ENCODE measurements around the gene GABRG3. TPM values are rescaled to one million over a fixed set of nuclear protein-coding genes. Genes with fewer than 3 reads are reported as not detected.

The GABRG3 gene
- total and polyA plus RNA-seq, 5 donors = under 0.01 TPM; not detected in 4

- Histone ChIP-seq H3K4me3 (ENCODE audit: low read length) (no peak overlapping the region), H3K27me3 (ENCODE audit: control insufficient read depth, insufficient read depth) (no peaks in the 10 kb centered on the region), H3K9me3 (ENCODE audit: control insufficient read depth, low read length) (peaks cover under 1% of the 10 kb centered on the region), H3K4me1 (ENCODE audit: control insufficient read depth, insufficient read depth, low read length) (no peaks in the 10 kb centered on the region), H3K27ac (ENCODE audit: low read length) (no peak overlapping the region)
- DNase-seq = no peak
- ATAC-seq = no peak
- intact Hi-C loops (cut with DNase I) = no loop called here
- WGBS = 85% methylated on average over 9 of the region's 9 CpGs
Measured at GRCh38 chr15:27062951-27063350, 92.0 kb downstream of the GABRG3 start.

GRCh38 chr15:27064080-27064479, 93.1 kb downstream of the GABRG3 start:
- no peak overlapping the region for H3K27ac ChIP-seq (ENCODE audit: low read length)
- intact Hi-C loops (cut with DNase I) = no loop called here
- no peak overlapping the region for H3K4me3 ChIP-seq (ENCODE audit: low read length)
- H3K4me1 ChIP-seq (ENCODE audit: control insufficient read depth, insufficient read depth, low read length) = no peaks in the 10 kb centered on the region
- no peaks in the 10 kb centered on the region for H3K27me3 ChIP-seq (ENCODE audit: control insufficient read depth, insufficient read depth)
- no peak for DNase-seq
- ATAC-seq = no peak
- 93% methylated on average over 12 of the region's 12 CpGs for WGBS
- peaks cover 9% of the 10 kb centered on the region for H3K9me3 ChIP-seq (ENCODE audit: control insufficient read depth, low read length)

- H3K27ac ChIP-seq (ENCODE audit: low read length) = no peak overlapping the region
- peaks cover 9% of the 10 kb centered on the region for H3K9me3 ChIP-seq (ENCODE audit: control insufficient read depth, low read length)
- 73% methylated on average over 7 of the region's 7 CpGs for WGBS
- H3K4me1 ChIP-seq (ENCODE audit: control insufficient read depth, insufficient read depth, low read length) = no peaks in the 10 kb centered on the region
- H3K27me3 ChIP-seq (ENCODE audit: control insufficient read depth, insufficient read depth) = no peaks in the 10 kb centered on the region
- ATAC-seq (no peak), DNase-seq (no peak)
- intact Hi-C loops (cut with DNase I) = no loop called here
- H3K4me3 ChIP-seq (ENCODE audit: low read length) = no peak overlapping the region
Measured at GRCh38 chr15:27065151-27065550, 94.2 kb downstream of the GABRG3 start.

- Histone ChIP-seq H3K27me3 (ENCODE audit: control insufficient read depth, insufficient read depth) (no peaks in the 10 kb centered on the region), H3K4me1 (ENCODE audit: control insufficient read depth, insufficient read depth, low read length) (no peaks in the 10 kb centered on the region), H3K9me3 (ENCODE audit: control insufficient read depth, low read length) (peaks cover 9% of the 10 kb centered on the region), H3K4me3 (ENCODE audit: low read length) (no peak overlapping the region), H3K27ac (ENCODE audit: low read length) (no peak overlapping the region)
- ATAC-seq (no peak), DNase-seq (no peak)
- WGBS = 82% methylated on average over 4 of the region's 4 CpGs
- intact Hi-C loops (cut with DNase I) = no loop called here
Measured at GRCh38 chr15:27065785-27066184, 94.8 kb downstream of the GABRG3 start.

- Histone ChIP-seq H3K4me3 (ENCODE audit: low read length) (no peak overlapping the region), H3K27me3 (ENCODE audit: control insufficient read depth, insufficient read depth) (no peaks in the 10 kb centered on the region), H3K4me1 (ENCODE audit: control insufficient read depth, insufficient read depth, low read length) (no peaks in the 10 kb centered on the region), H3K9me3 (ENCODE audit: control insufficient read depth, low read length) (peaks cover 9% of the 10 kb centered on the region), H3K27ac (ENCODE audit: low read length) (no peak overlapping the region)
- 47% methylated on average over 2 of the region's 2 CpGs for WGBS
- intact Hi-C loops (cut with DNase I) = no loop called here
- ATAC-seq (no peak), DNase-seq (no peak)
Measured at GRCh38 chr15:27066446-27066845, 95.5 kb downstream of the GABRG3 start.

- intact Hi-C loops (cut with DNase I) = no loop called here
- no peak for DNase-seq
Measured at GRCh38 chr15:27067175-27067574, 96.2 kb downstream of the GABRG3 start.

GRCh38 chr15:27070841-27071240, 99.9 kb downstream of the GABRG3 start:
- DNase-seq (no peak), ATAC-seq (no peak)
- H3K9me3 ChIP-seq (ENCODE audit: control insufficient read depth, low read length) = peaks cover 9% of the 10 kb centered on the region
- no peaks in the 10 kb centered on the region for H3K27me3 ChIP-seq (ENCODE audit: control insufficient read depth, insufficient read depth)
- H3K27ac ChIP-seq (ENCODE audit: low read length) = no peak overlapping the region
- no peaks in the 10 kb centered on the region for H3K4me1 ChIP-seq (ENCODE audit: control insufficient read depth, insufficient read depth, low read length)
- intact Hi-C loops (cut with DNase I) = no loop called here
- no peak overlapping the region for H3K4me3 ChIP-seq (ENCODE audit: low read length)
- 72% methylated on average over 6 of the region's 6 CpGs for WGBS

More at GRCh38 chr15:27067175-27067574, 96.2 kb downstream of the GABRG3 start:
- no peaks in the 10 kb centered on the region for H3K27me3 ChIP-seq (ENCODE audit: control insufficient read depth, insufficient read depth)
- WGBS = 84% methylated on average over 12 of the region's 12 CpGs
- H3K4me1 ChIP-seq (ENCODE audit: control insufficient read depth, insufficient read depth, low read length) = no peaks in the 10 kb centered on the region
- peak in 1 of 2 donors; percentile 12 for ATAC-seq
- no peak overlapping the region for H3K4me3 ChIP-seq (ENCODE audit: low read length)
- no peak overlapping the region for H3K27ac ChIP-seq (ENCODE audit: low read length)
- peaks cover 9% of the 10 kb centered on the region for H3K9me3 ChIP-seq (ENCODE audit: control insufficient read depth, low read length)

GRCh38 chr15:27074179-27074578, 103.2 kb downstream of the GABRG3 start:
- H3K27me3 ChIP-seq (ENCODE audit: control insufficient read depth, insufficient read depth) = no peaks in the 10 kb centered on the region
- ATAC-seq (no peak), DNase-seq (no peak)
- H3K4me3 ChIP-seq (ENCODE audit: low read length) = no peak overlapping the region
- intact Hi-C loops (cut with DNase I) = no loop called here
- H3K4me1 ChIP-seq (ENCODE audit: control insufficient read depth, insufficient read depth, low read length) = no peaks in the 10 kb centered on the region
- no peak overlapping the region for H3K27ac ChIP-seq (ENCODE audit: low read length)
- H3K9me3 ChIP-seq (ENCODE audit: control insufficient read depth, low read length) = no peaks in the 10 kb centered on the region
- WGBS = 74% methylated on average over 6 of the region's 6 CpGs

GRCh38 chr15:27077790-27078189, 106.8 kb downstream of the GABRG3 start:
- ATAC-seq = no peak
- no peak overlapping the region for H3K4me3 ChIP-seq (ENCODE audit: low read length)
- intact Hi-C loops (cut with DNase I) = no loop called here
- H3K9me3 ChIP-seq (ENCODE audit: control insufficient read depth, low read length) = no peaks in the 10 kb centered on the region
- DNase-seq = no peak
- 57% methylated on average over 5 of the region's 5 CpGs for WGBS
- H3K4me1 ChIP-seq (ENCODE audit: control insufficient read depth, insufficient read depth, low read length) = no peaks in the 10 kb centered on the region
- no peaks in the 10 kb centered on the region for H3K27me3 ChIP-seq (ENCODE audit: control insufficient read depth, insufficient read depth)
- H3K27ac ChIP-seq (ENCODE audit: low read length) = no peak overlapping the region

GRCh38 chr15:27081676-27082418, 110.9 kb downstream of the GABRG3 start:
- WGBS = 60% methylated on average over 10 of the region's 10 CpGs
- H3K4me3 ChIP-seq (ENCODE audit: low read length) = no peak overlapping the region
- H3K9me3 ChIP-seq (ENCODE audit: control insufficient read depth, low read length) = no peaks in the 10 kb centered on the region
- intact Hi-C loops (cut with DNase I) = no loop called here
- no peak for ATAC-seq
- no peaks in the 10 kb centered on the region for H3K27me3 ChIP-seq (ENCODE audit: control insufficient read depth, insufficient read depth)
- no peak overlapping the region for H3K27ac ChIP-seq (ENCODE audit: low read length)
- H3K4me1 ChIP-seq (ENCODE audit: control insufficient read depth, insufficient read depth, low read length) = no peaks in the 10 kb centered on the region
- DNase-seq = no peak

GRCh38 chr15:27082526-27082925, 111.5 kb downstream of the GABRG3 start:
- intact Hi-C loops (cut with DNase I) = no loop called here
- WGBS = 60% methylated on average over 8 of the region's 8 CpGs
- no peak overlapping the region for H3K27ac ChIP-seq (ENCODE audit: low read length)
- no peaks in the 10 kb centered on the region for H3K9me3 ChIP-seq (ENCODE audit: control insufficient read depth, low read length)
- ATAC-seq (no peak), DNase-seq (no peak)
- no peaks in the 10 kb centered on the region for H3K27me3 ChIP-seq (ENCODE audit: control insufficient read depth, insufficient read depth)
- H3K4me3 ChIP-seq (ENCODE audit: low read length) = no peak overlapping the region
- H3K4me1 ChIP-seq (ENCODE audit: control insufficient read depth, insufficient read depth, low read length) = no peaks in the 10 kb centered on the region

GRCh38 chr15:27084844-27085243, 113.9 kb downstream of the GABRG3 start:
- ATAC-seq (no peak), DNase-seq (no peak)
- intact Hi-C loops (cut with DNase I) = no loop called here
- H3K27me3 ChIP-seq (ENCODE audit: control insufficient read depth, insufficient read depth) = no peaks in the 10 kb centered on the region
- H3K9me3 ChIP-seq (ENCODE audit: control insufficient read depth, low read length) = no peaks in the 10 kb centered on the region
- 79% methylated on average over 3 of the region's 3 CpGs for WGBS
- no peak overlapping the region for H3K4me3 ChIP-seq (ENCODE audit: low read length)
- no peaks in the 10 kb centered on the region for H3K4me1 ChIP-seq (ENCODE audit: control insufficient read depth, insufficient read depth, low read length)
- no peak overlapping the region for H3K27ac ChIP-seq (ENCODE audit: low read length)
